Fibroblast of lung (primary cell): ENCODE results near the gene CLASP1.

Experiments
- CTCF ChIP-seq, 2 donors: IDR thresholded peaks in 1 of 2; conservative IDR thresholded peaks in 1 of 2; 1 replicate in 1 of 2; 2 replicates in 1 of 2; pipeline ENCODE4 v1.5.1; 2011 to 2012; ENCODE audit warnings: low read length in 2 of 2, control low read depth in 1 of 2, inconsistent platforms in 1 of 2, low read depth in 1 of 2, mild to moderate bottlenecking in 1 of 2
- EZH2 ChIP-seq: IDR thresholded peaks from 2 replicates; pipeline ENCODE4 v1.5.1; 2012; ENCODE audit warnings: low read length, control low read depth, mild to moderate bottlenecking; ENCODE audit errors: missing control alignments

GRCh38 chr2:121605820-121606733 is 43.2 kb downstream of the CLASP1 start:
- no peak for TF ChIP-seq CTCF (conservative IDR thresholded peaks at IDR 0.05 in 1 of 2, IDR thresholded peaks at IDR 0.05 in 1 of 2; ENCODE audit: low read depth in 1 of 2, low read length in 2 of 2)
- TF ChIP-seq EZH2: no peak
